ENCODE data around the gene COG5. TPM values are rescaled to one million over a fixed set of nuclear protein-coding genes. Genes with fewer than 3 reads are reported as not detected.

The COG5 gene
- total and polyA plus RNA-seq, 10 of the 15 experiments (the other 5 are each of a cell fraction or from before 2014, with no cell fraction given), result 5.5 to 27.9 (median 15.6) TPM

DNA sequence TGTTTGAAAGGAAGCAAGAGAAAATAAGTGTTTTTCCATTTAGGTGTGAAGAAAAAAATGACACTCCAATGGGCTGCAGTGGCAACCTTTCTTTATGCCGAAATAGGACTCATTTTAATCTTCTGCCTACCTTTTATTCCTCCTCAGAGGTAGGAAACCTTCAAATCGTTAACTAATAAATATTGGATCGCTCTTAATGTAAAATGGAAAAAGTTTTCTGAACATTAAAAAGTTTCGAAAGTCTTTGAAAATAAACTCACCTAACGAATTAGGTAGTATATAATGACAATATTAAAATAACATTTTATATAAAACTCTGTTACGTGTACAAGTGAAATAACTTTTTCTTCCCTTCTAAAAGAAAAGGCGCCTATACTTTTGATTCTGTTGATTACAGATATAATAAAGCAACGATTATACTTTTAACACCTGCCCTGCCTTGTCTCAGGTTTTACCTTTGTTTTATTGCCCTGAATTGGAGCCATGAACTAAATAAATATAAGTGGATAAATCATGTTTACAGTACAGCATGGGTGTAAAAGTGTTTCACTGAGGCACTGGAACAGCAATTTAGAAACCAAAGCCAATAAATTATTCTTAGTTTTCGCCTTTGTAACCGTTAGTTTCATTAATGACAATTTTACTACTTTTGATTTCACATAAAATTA is 17.1 kb upstream of the COG5 start:
- in situ Hi-C loops (cut with MboI), result no loop called here
- Histone ChIP-seq H3K4me2 (ENCODE audit: control insufficient read depth, insufficient read depth) (peak overlapping the region; percentile 92), H3K36me3 (ENCODE audit: control insufficient read depth in 2 of 2, insufficient read depth in 2 of 2, low read length in 1 of 2) (peaks cover 0 to 2% of the 10 kb centered on the region in 2 experiments; a peak in 1 of 4 replicates), H4K20me1 (ENCODE audit: control insufficient read depth, insufficient read depth) (no peaks in the 10 kb centered on the region), H3K9ac (ENCODE audit: control insufficient read depth, insufficient read depth, low read length) (peak overlapping the region; percentile 80), H3K27ac (ENCODE audit: control insufficient read depth, insufficient read depth) (peak overlapping the region; percentile 70), H3K9me3 (replicated peaks; ENCODE audit: control insufficient read depth, insufficient read depth, low read length) (no peaks in the 10 kb centered on the region), H3K27me3 (replicated peaks in 1 of 2; ENCODE audit: control insufficient read depth in 2 of 2, insufficient read depth in 2 of 2, low read length in 1 of 2) (no peaks in the 10 kb centered on the region), H3K4me1 (ENCODE audit: control insufficient read depth, insufficient read depth, low read length) (no peaks in the 10 kb centered on the region; the same call in 1 of the 2 replicates), H3K79me2 (ENCODE audit: control insufficient read depth, insufficient read depth, low read length) (peaks cover 6% of the 10 kb centered on the region), H2AFZ (ENCODE audit: control insufficient read depth, low read depth, low read length) (peak overlapping the region; percentile 67), H3K4me3 (peak overlapping the region; percentile 84)
- TF ChIP-seq, protein P1, sequence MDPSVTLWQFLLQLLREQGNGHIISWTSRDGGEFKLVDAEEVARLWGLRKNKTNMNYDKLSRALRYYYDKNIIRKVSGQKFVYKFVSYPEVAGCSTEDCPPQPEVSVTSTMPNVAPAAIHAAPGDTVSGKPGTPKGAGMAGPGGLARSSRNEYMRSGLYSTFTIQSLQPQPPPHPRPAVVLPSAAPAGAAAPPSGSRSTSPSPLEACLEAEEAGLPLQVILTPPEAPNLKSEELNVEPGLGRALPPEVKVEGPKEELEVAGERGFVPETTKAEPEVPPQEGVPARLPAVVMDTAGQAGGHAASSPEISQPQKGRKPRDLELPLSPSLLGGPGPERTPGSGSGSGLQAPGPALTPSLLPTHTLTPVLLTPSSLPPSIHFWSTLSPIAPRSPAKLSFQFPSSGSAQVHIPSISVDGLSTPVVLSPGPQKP (IDR thresholded peaks at IDR 0.05; ENCODE audit: low read depth, low read length), result no peak
- TF ChIP-seq, protein P2, sequence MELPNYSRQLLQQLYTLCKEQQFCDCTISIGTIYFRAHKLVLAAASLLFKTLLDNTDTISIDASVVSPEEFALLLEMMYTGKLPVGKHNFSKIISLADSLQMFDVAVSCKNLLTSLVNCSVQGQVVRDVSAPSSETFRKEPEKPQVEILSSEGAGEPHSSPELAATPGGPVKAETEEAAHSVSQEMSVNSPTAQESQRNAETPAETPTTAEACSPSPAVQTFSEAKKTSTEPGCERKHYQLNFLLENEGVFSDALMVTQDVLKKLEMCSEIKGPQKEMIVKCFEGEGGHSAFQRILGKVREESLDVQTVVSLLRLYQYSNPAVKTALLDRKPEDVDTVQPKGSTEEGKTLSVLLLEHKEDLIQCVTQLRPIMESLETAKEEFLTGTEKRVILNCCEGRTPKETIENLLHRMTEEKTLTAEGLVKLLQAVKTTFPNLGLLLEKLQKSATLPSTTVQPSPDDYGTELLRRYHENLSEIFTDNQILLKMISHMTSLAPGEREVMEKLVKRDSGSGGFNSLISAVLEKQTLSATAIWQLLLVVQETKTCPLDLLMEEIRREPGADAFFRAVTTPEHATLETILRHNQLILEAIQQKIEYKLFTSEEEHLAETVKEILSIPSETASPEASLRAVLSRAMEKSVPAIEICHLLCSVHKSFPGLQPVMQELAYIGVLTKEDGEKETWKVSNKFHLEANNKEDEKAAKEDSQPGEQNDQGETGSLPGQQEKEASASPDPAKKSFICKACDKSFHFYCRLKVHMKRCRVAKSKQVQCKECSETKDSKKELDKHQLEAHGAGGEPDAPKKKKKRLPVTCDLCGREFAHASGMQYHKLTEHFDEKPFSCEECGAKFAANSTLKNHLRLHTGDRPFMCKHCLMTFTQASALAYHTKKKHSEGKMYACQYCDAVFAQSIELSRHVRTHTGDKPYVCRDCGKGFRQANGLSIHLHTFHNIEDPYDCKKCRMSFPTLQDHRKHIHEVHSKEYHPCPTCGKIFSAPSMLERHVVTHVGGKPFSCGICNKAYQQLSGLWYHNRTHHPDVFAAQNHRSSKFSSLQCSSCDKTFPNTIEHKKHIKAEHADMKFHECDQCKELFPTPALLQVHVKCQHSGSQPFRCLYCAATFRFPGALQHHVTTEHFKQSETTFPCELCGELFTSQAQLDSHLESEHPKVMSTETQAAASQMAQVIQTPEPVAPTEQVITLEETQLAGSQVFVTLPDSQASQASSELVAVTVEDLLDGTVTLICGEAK (IDR thresholded peaks at IDR 0.05; ENCODE audit: borderline replicate concordance), result peak; percentile 39; the same call in 1 of the 2 replicates
- TF ChIP-seq, protein P3, sequence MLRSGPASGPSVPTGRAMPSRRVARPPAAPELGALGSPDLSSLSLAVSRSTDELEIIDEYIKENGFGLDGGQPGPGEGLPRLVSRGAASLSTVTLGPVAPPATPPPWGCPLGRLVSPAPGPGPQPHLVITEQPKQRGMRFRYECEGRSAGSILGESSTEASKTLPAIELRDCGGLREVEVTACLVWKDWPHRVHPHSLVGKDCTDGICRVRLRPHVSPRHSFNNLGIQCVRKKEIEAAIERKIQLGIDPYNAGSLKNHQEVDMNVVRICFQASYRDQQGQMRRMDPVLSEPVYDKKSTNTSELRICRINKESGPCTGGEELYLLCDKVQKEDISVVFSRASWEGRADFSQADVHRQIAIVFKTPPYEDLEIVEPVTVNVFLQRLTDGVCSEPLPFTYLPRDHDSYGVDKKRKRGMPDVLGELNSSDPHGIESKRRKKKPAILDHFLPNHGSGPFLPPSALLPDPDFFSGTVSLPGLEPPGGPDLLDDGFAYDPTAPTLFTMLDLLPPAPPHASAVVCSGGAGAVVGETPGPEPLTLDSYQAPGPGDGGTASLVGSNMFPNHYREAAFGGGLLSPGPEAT (IDR thresholded peaks at IDR 0.05; ENCODE audit: low read depth), result 0 out of 2 replicates have a peak, but pooled peaks have one; percentile 3
- FAIRE-seq (no peak), ATAC-seq (no peak), DNase-seq (ENCODE audit: low read depth, low spot score) (no peak)
- RAD21 ChIA-PET (ENCODE audit: unreplicated experiment), result no interaction called here
- TSS peak; percentile 58 for BruUV-seq (replicated peaks)
- 51% methylated on average over 10 of the region's 10 CpGs for WGBS (ENCODE audit: insufficient coverage, insufficient replicate concordance, low lambda C conversion rate, missing lambda C conversion rate)
- POLR2A ChIA-PET, result interaction anchor here (0.5 kb wide), 1 partner anchor 34 kb away, joined by 5 read pairs; no protein-coding TSS in a partner anchor
- intact Hi-C loops (cut with micrococcal nuclease; ENCODE audit: unreplicated experiment), result loop anchor here (10.0 kb wide), 1 partner anchor 144 kb away; no protein-coding TSS in a partner anchor
- CTCF ChIA-PET, result interaction anchor here (1.0 kb wide), 2 partner anchors 16 to 19 kb away, joined by 3 read pairs; no protein-coding TSS in a partner anchor
- SMC1A ChIA-PET (ENCODE audit: uncharacterized antibody, unreplicated experiment), result no interaction called here
